HEK293 (cell line): ENCODE results near the gene MYH3.

ENCODE experiments used
- CTCF ChIA-PET: fragments of 350-600 bp; formaldehyde crosslinking; extraction: SDS; loops from one replicate; lab custom pipeline; 2021; ENCODE audit warnings: antibody characterized with exemption; lab: Yijun Ruan, JAX
- POLR2A ChIA-PET: fragments of 300-600 bp; formaldehyde crosslinking; extraction: SDS; loops from one replicate; lab custom pipeline; 2020; ENCODE audit warnings: antibody characterized with exemption, inconsistent platforms; lab: Yijun Ruan, JAX
- H3K27ac ChIP-seq: fragments of 200-500 bp; sonication (Bioruptor generic); 2 replicates; pipeline ENCODE4 v1.5.1; 2014; ENCODE audit warnings: low read depth, low read length, control low read depth, inconsistent platforms; ENCODE audit errors: extremely low read depth
- H3K36me3 ChIP-seq, 2 experiments: fragments of 200-500 bp in 1 of 2; sonication (Bioruptor generic) in 1 of 2; 1 replicate in 1 of 2; 2 replicates in 1 of 2; pipeline ENCODE4 v1.5.1; 2014 to 2017; ENCODE audit warnings: inconsistent platforms in 2 of 2, low read length in 2 of 2; ENCODE audit not compliant: control insufficient read depth in 2 of 2, insufficient read depth in 1 of 2
- H3K4me1 ChIP-seq: fragments of 200-500 bp; sonication (Bioruptor generic); 2 replicates; pipeline ENCODE4 v1.5.1; 2014; ENCODE audit warnings: mild to moderate bottlenecking, low read length, inconsistent platforms; ENCODE audit not compliant: control insufficient read depth, insufficient read depth
- H3K4me3 ChIP-seq: 2 replicates; pipeline ENCODE4 v1.5.1; 2011; ENCODE audit warnings: low read depth, mild to moderate bottlenecking, control low read depth, low read length, moderate library complexity
- H3K9me3 ChIP-seq: fragments of 200-500 bp; sonication (Bioruptor generic); 2 replicates; pipeline ENCODE4 v1.5.1; 2014; ENCODE audit warnings: low read depth, low read length, inconsistent platforms; ENCODE audit not compliant: control insufficient read depth, insufficient read depth
- GFI1B ChIP-seq: fragments of 450-650 bp; formaldehyde crosslinking; IDR thresholded peaks from 2 replicates; pipeline ENCODE4 v1.5.1; 2016; ENCODE audit warnings: missing biosample characterization, missing genetic modification characterization
- KLF16 ChIP-seq: fragments of 450-650 bp; formaldehyde crosslinking; IDR thresholded peaks from 2 replicates; pipeline ENCODE4 v1.5.1; 2017; ENCODE audit warnings: missing biosample characterization, missing genetic modification characterization
- MEIS1 ChIP-seq: sonication (generic); formaldehyde crosslinking; IDR thresholded peaks from 2 replicates; pipeline ENCODE4 v1.8.1; 2022; ENCODE audit warnings: missing genetic modification reagents, mild to moderate bottlenecking, borderline replicate concordance
- SCRT2 ChIP-seq: fragments of 450-650 bp; formaldehyde crosslinking; IDR thresholded peaks from 2 replicates; pipeline ENCODE4 v1.5.1; 2016; ENCODE audit warnings: missing biosample characterization, missing genetic modification characterization
- YY1 ChIP-seq: fragments of 450-650 bp; formaldehyde crosslinking; IDR thresholded peaks from 2 replicates; pipeline ENCODE4 v1.5.1; 2018; ENCODE audit warnings: missing biosample characterization, missing genetic modification characterization
- ZBTB17 ChIP-seq: fragments of 450-650 bp; formaldehyde crosslinking; IDR thresholded peaks from 2 replicates; pipeline ENCODE4 v1.5.1; 2016; ENCODE audit warnings: missing biosample characterization, missing genetic modification characterization
- ZFP41 ChIP-seq: fragments of 450-650 bp; formaldehyde crosslinking; IDR thresholded peaks from 2 replicates; pipeline ENCODE4 v1.5.1; 2016; ENCODE audit warnings: missing biosample characterization, missing genetic modification characterization, borderline replicate concordance
- ZNF132 ChIP-seq: fragments of 450-650 bp; formaldehyde crosslinking; IDR thresholded peaks from 2 replicates; pipeline ENCODE4 v1.5.1; 2017; ENCODE audit warnings: missing biosample characterization, missing genetic modification characterization, borderline replicate concordance
- ZNF16 ChIP-seq: fragments of 450-650 bp; formaldehyde crosslinking; IDR thresholded peaks from 2 replicates; pipeline ENCODE4 v1.5.1; 2016; ENCODE audit warnings: low read depth, missing biosample characterization, missing genetic modification characterization
- ZNF221 ChIP-seq: fragments of 450-650 bp; formaldehyde crosslinking; IDR thresholded peaks from 2 replicates; pipeline ENCODE4 v1.5.1; 2017; ENCODE audit warnings: missing biosample characterization, missing genetic modification characterization, borderline replicate concordance
- ZNF311 ChIP-seq: fragments of 450-650 bp; formaldehyde crosslinking; IDR thresholded peaks from 2 replicates; pipeline ENCODE4 v1.5.1; 2017; ENCODE audit warnings: missing biosample characterization, missing genetic modification characterization, borderline replicate concordance
- ZNF350 ChIP-seq: fragments of 450-650 bp; formaldehyde crosslinking; IDR thresholded peaks from 2 replicates; pipeline ENCODE4 v1.5.0; 2017; ENCODE audit warnings: missing biosample characterization, mild to moderate bottlenecking, missing genetic modification characterization
- ZNF366 ChIP-seq: fragments of 450-650 bp; formaldehyde crosslinking; conservative IDR thresholded peaks from 2 replicates; pipeline ENCODE4 v1.5.1; 2016; ENCODE audit warnings: missing biosample characterization, missing genetic modification characterization
- ZNF37A ChIP-seq: fragments of 450-650 bp; IDR thresholded peaks from 2 replicates; pipeline ENCODE4 v1.5.1; 2018; ENCODE audit warnings: missing biosample characterization, missing genetic modification characterization
- ZNF394 ChIP-seq: fragments of 450-650 bp; formaldehyde crosslinking; IDR thresholded peaks from 2 replicates; pipeline ENCODE4 v1.5.1; 2016; ENCODE audit warnings: missing biosample characterization, missing genetic modification characterization, mild to moderate bottlenecking, moderate library complexity, borderline replicate concordance
- ZNF544 ChIP-seq: fragments of 450-650 bp; formaldehyde crosslinking; IDR thresholded peaks from 2 replicates; pipeline ENCODE4 v1.5.0; 2017; ENCODE audit warnings: missing biosample characterization, missing genetic modification characterization
- ZNF600 ChIP-seq: fragments of 450-650 bp; formaldehyde crosslinking; IDR thresholded peaks from 2 replicates; pipeline ENCODE4 v1.5.1; 2016; ENCODE audit warnings: missing biosample characterization, missing genetic modification characterization
- ZNF624 ChIP-seq: fragments of 450-650 bp; formaldehyde crosslinking; IDR thresholded peaks from 2 replicates; pipeline ENCODE4 v1.5.1; 2017; ENCODE audit warnings: missing biosample characterization, missing genetic modification characterization
- ZNF654 ChIP-seq: fragments of 450-650 bp; formaldehyde crosslinking; IDR thresholded peaks from 2 replicates; pipeline ENCODE4 v1.5.1; 2016; ENCODE audit warnings: low read depth, missing biosample characterization, missing genetic modification characterization
- ZNF76 ChIP-seq: fragments of 450-650 bp; formaldehyde crosslinking; IDR thresholded peaks from 2 replicates; pipeline ENCODE4; 2016; ENCODE audit warnings: low read depth, missing biosample characterization, missing genetic modification characterization, borderline replicate concordance
- ZSCAN23 ChIP-seq: fragments of 450-650 bp; formaldehyde crosslinking; IDR thresholded peaks from 2 replicates; pipeline ENCODE4 v1.5.1; 2016; ENCODE audit warnings: missing biosample characterization, missing genetic modification characterization
- ZSCAN30 ChIP-seq: fragments of 450-650 bp; IDR thresholded peaks from 2 replicates; pipeline ENCODE4 v1.5.1; 2018; ENCODE audit warnings: missing biosample characterization, mild to moderate bottlenecking, missing genetic modification characterization, moderate library complexity
- TF ChIP-seq, protein P1 (sequence below): fragments of 450-650 bp; formaldehyde crosslinking; IDR thresholded peaks from 2 replicates; pipeline ENCODE4 v1.5.1; 2016; ENCODE audit warnings: missing biosample characterization, missing genetic modification characterization
- TF ChIP-seq, protein P2 (sequence below): fragments of 450-650 bp; formaldehyde crosslinking; IDR thresholded peaks from 2 replicates; pipeline ENCODE4 v1.5.1; 2017; ENCODE audit warnings: missing biosample characterization, missing genetic modification characterization
- TF ChIP-seq, protein P3 (sequence below): fragments of 450-650 bp; formaldehyde crosslinking; IDR thresholded peaks from 2 replicates; pipeline ENCODE4 v1.5.1; 2016; ENCODE audit warnings: missing biosample characterization, missing genetic modification characterization, borderline replicate concordance
- TF ChIP-seq, protein P4 (sequence below): fragments of 450-650 bp; formaldehyde crosslinking; IDR thresholded peaks from 2 replicates; pipeline ENCODE4 v1.5.1; 2016; ENCODE audit warnings: missing biosample characterization, missing genetic modification characterization
- TF ChIP-seq, protein P5 (sequence below): fragments of 450-650 bp; formaldehyde crosslinking; IDR thresholded peaks from 2 replicates; pipeline ENCODE4 v1.5.1; 2016; ENCODE audit warnings: missing biosample characterization, missing genetic modification characterization

MYH3 gene

DNA sequence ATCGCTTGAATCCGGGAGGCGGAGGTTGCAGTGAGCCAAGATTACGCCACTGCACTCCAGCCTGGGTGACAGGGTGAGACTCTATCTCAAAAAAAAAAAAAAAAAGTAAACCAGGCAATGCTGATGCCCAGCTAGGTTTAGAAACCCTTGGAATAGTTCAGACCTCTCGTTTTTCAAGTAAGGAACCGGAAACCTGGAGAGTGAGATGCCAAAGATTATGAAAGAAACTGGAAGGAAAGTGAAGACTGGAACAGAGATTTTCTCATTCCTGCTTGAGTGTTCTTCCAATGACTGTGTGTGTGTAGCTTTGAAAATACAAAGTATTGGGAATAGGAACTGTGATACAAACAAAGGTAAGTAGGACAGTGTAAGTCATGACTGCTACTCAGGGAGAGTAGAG is 35.7 kb downstream of the MYH3 start (continued):
- TF ChIP-seq ZNF624 (tag by site-specific recombination) (no peak), ZNF350 (no peak), ZNF16 (tag by site-specific recombination) (no peak), ZSCAN30 (tag by site-specific recombination) (no peak)
- TF ChIP-seq, protein P1, sequence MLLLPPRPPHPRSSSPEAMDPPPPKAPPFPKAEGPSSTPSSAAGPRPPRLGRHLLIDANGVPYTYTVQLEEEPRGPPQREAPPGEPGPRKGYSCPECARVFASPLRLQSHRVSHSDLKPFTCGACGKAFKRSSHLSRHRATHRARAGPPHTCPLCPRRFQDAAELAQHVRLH: no peak
- TF ChIP-seq, protein P2, sequence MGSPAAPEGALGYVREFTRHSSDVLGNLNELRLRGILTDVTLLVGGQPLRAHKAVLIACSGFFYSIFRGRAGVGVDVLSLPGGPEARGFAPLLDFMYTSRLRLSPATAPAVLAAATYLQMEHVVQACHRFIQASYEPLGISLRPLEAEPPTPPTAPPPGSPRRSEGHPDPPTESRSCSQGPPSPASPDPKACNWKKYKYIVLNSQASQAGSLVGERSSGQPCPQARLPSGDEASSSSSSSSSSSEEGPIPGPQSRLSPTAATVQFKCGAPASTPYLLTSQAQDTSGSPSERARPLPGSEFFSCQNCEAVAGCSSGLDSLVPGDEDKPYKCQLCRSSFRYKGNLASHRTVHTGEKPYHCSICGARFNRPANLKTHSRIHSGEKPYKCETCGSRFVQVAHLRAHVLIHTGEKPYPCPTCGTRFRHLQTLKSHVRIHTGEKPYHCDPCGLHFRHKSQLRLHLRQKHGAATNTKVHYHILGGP (tag by site-specific recombination): no peak

DNA sequence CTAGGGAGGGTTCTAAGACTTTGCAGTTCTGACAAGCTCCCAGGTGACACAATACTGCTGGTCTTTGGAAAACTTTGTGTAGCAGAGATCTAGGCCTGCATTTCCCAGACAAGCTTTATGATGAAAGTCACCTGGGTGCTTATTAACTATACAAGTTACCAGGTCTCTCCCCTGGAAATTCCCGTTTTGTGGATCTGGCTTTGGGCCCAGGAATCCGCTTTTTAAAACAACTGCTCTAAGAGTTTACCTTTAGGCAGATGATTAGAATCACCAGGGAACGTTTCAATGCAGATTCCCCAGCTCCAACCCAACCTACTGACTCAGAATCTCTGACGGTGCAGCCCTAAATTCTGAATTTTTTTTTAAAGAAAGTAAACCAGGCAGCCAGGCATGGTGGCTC is 36.3 kb downstream of the MYH3 start:
- no peaks in the 10 kb centered on the region for H3K9me3 ChIP-seq
- CTCF ChIA-PET: interaction anchor here (0.6 to 15.5 kb wide), 6 partner anchors 9 to 350 kb away, joined by 3 to 473 read pairs (median 187); no protein-coding TSS in a partner anchor
- no peak overlapping the region for H3K27ac ChIP-seq
- H3K4me3 ChIP-seq: no peak overlapping the region
- H3K4me1 ChIP-seq: no peaks in the 10 kb centered on the region
- no peaks in the 10 kb centered on the region for H3K36me3 ChIP-seq
- no peak for TF ChIP-seq ZNF600 (tag by site-specific recombination)
- no peak for TF ChIP-seq ZNF366 (tag by site-specific recombination)
- TF ChIP-seq ZNF132 (tag by site-specific recombination): no peak
- TF ChIP-seq ZFP41: no peak
- no peak for TF ChIP-seq GFI1B (tag by site-specific recombination)
- TF ChIP-seq KLF16 (tag by site-specific recombination): no peak
- TF ChIP-seq MEIS1 (CRISPR knock-in tag): no peak
- no peak for TF ChIP-seq ZNF76 (tag by site-specific recombination)
- TF ChIP-seq ZNF311 (tag by site-specific recombination): no peak
- no peak for TF ChIP-seq YY1 (tag by site-specific recombination)
- no peak for TF ChIP-seq ZSCAN23
- TF ChIP-seq ZNF544 (tag by site-specific recombination): no peak
- TF ChIP-seq ZNF394: no peak
- TF ChIP-seq, protein P3, sequence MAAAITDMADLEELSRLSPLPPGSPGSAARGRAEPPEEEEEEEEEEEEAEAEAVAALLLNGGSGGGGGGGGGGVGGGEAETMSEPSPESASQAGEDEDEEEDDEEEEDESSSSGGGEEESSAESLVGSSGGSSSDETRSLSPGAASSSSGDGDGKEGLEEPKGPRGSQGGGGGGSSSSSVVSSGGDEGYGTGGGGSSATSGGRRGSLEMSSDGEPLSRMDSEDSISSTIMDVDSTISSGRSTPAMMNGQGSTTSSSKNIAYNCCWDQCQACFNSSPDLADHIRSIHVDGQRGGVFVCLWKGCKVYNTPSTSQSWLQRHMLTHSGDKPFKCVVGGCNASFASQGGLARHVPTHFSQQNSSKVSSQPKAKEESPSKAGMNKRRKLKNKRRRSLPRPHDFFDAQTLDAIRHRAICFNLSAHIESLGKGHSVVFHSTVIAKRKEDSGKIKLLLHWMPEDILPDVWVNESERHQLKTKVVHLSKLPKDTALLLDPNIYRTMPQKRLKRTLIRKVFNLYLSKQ (tag by site-specific recombination): no peak
- no peak for TF ChIP-seq ZNF221
- POLR2A ChIA-PET: no interaction called here

DNA sequence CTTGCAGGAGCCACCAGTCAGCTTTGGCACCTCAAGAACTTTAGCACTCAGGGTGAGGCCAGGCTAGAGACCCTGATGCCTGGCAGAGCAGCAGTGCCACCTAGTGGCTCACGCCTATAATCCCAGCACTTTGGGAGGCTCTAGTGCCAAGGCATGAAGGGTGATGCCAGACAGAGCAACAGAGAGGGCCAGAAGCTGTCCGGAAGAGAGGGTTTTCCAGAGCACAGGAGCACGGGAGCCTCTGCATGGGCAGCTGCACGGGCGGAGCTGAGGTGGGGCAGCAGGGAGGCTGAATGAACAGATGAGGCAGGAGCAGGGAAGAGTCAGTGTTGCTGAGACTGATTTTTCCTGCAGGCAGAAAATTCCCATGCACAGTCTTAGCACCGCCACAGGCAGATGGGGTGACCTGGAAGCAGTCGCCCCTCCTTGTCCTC is 38.9 kb downstream of the MYH3 start:
- TF ChIP-seq, protein P4, sequence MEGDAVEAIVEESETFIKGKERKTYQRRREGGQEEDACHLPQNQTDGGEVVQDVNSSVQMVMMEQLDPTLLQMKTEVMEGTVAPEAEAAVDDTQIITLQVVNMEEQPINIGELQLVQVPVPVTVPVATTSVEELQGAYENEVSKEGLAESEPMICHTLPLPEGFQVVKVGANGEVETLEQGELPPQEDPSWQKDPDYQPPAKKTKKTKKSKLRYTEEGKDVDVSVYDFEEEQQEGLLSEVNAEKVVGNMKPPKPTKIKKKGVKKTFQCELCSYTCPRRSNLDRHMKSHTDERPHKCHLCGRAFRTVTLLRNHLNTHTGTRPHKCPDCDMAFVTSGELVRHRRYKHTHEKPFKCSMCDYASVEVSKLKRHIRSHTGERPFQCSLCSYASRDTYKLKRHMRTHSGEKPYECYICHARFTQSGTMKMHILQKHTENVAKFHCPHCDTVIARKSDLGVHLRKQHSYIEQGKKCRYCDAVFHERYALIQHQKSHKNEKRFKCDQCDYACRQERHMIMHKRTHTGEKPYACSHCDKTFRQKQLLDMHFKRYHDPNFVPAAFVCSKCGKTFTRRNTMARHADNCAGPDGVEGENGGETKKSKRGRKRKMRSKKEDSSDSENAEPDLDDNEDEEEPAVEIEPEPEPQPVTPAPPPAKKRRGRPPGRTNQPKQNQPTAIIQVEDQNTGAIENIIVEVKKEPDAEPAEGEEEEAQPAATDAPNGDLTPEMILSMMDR (tag by site-specific recombination): peak; percentile 82
- TF ChIP-seq ZNF37A (tag by site-specific recombination) (no peak), SCRT2 (tag by site-specific recombination) (0 out of 2 replicates have a peak, but pooled peaks have one; percentile 15), ZNF654 (tag by site-specific recombination) (peak; percentile 86), ZBTB17 (tag by site-specific recombination) (peak; percentile 84)
- TF ChIP-seq, protein P5, sequence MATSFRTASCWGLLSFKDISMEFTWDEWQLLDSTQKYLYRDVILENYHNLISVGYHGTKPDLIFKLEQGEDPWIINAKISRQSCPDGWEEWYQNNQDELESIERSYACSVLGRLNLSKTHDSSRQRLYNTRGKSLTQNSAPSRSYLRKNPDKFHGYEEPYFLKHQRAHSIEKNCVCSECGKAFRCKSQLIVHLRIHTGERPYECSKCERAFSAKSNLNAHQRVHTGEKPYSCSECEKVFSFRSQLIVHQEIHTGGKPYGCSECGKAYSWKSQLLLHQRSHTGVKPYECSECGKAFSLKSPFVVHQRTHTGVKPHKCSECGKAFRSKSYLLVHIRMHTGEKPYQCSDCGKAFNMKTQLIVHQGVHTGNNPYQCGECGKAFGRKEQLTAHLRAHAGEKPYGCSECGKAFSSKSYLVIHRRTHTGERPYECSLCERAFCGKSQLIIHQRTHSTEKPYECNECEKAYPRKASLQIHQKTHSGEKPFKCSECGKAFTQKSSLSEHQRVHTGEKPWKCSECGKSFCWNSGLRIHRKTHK (tag by site-specific recombination): no peak
- H3K9me3 ChIP-seq: no peaks in the 10 kb centered on the region
- no peak overlapping the region for H3K27ac ChIP-seq
- H3K4me1 ChIP-seq: peaks cover 4% of the 10 kb centered on the region; the same call in 1 of the 2 replicates
- ChIA-PET POLR2A (no interaction called here), CTCF (interaction anchor here (0.6 to 15.5 kb wide), 64 partner anchors 9 to 1463 kb away, joined by 3 to 473 read pairs (median 4); no protein-coding TSS in a partner anchor)
- no peaks in the 10 kb centered on the region for H3K36me3 ChIP-seq
- H3K4me3 ChIP-seq: no peak overlapping the region
